Pons (tissue), 1 donor: ENCODE results near the gene XIRP2.

Source experiments
- DNase-seq: peaks from one replicate; pipeline ENCODE4 v3.0.0-alpha.2; 2016; ENCODE audit warnings: low spot score

The XIRP2 gene, protein sequence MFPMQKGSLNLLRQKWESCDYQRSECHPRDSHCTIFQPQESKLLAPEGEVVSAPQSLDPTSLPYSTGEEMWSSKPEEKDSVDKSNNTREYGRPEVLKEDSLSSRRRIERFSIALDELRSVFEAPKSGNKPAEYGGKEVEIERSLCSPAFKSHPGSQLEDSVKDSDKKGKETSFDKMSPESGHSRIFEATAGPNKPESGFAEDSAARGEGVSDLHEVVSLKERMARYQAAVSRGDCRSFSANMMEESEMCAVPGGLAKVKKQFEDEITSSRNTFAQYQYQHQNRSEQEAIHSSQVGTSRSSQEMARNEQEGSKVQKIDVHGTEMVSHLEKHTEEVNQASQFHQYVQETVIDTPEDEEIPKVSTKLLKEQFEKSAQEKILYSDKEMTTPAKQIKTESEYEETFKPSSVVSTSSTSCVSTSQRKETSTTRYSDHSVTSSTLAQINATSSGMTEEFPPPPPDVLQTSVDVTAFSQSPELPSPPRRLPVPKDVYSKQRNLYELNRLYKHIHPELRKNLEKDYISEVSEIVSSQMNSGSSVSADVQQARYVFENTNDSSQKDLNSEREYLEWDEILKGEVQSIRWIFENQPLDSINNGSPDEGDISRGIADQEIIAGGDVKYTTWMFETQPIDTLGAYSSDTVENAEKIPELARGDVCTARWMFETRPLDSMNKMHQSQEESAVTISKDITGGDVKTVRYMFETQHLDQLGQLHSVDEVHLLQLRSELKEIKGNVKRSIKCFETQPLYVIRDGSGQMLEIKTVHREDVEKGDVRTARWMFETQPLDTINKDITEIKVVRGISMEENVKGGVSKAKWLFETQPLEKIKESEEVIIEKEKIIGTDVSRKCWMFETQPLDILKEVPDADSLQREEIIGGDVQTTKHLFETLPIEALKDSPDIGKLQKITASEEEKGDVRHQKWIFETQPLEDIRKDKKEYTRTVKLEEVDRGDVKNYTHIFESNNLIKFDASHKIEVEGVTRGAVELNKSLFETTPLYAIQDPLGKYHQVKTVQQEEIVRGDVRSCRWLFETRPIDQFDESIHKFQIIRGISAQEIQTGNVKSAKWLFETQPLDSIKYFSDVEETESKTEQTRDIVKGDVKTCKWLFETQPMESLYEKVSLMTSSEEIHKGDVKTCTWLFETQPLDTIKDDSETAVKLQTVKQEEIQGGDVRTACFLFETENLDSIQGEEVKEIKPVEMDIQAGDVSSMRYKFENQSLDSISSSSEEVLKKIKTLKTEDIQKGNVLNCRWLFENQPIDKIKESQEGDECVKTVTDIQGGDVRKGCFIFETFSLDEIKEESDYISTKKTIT (N-terminal part only)

GRCh38 chr2:166888180-166888579 is at the start of gene XIRP2:
XIRP2 (plus strand) TSS chr2:166888480; CDS start chr2:166903483, 15,003 bp downstream.
- no peak for DNase-seq

GRCh38 chr2:166841152-166841551 is 47.1 kb upstream of the XIRP2 start:
- DNase-seq: no peak

DNA sequence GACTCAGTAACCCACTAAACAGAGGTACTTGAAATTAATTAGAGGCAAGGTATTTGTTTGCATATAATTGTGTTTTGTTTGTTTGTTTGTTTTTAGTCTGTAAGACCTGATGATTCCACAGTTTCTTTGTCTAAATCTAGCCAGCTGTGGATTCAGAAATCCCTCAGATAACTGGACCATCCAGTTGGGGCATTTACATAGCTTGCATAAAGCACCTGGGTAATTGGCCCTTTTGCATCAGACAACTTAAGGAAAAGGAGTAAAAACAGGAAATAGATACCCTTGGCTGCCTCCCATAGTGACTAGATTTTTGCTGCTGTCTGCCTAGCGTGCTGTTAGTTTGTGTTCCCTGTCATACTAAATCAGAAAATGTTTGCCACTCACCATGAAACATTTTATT is 46.6 kb upstream of the XIRP2 start:
- no peak for DNase-seq

DNA sequence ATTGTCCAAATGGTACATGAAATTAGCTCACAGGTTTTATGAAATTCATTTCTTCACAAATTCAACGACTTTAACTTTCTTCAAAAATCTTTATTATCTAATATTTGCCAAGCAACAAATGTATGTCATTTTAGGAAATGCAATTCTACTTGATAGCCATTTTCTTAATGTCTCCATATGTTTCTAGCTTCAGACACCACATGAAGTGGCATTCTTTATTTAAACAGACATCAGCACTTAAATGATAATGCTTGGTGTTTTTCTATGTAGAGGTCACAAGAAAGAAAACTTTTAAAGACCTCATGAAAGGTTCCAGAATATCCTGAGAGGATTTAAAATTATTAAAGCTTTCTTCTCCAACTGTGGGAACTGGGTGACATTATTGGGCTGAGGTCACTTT is 44.2 kb upstream of the XIRP2 start:
- no peak for DNase-seq

GRCh38 chr2:166862468-166863132 is 25.7 kb upstream of the XIRP2 start:
- DNase-seq: no peak

GRCh38 chr2:166867874-166868514 is 20.3 kb upstream of the XIRP2 start:
- no peak for DNase-seq

- no peak for DNase-seq
These were observed 17.9 kb upstream of the XIRP2 start for GRCh38 chr2:166870346-166870745.

GRCh38 chr2:166881177-166881576 is 7.1 kb upstream of the XIRP2 start:
- no peak for DNase-seq

DNA sequence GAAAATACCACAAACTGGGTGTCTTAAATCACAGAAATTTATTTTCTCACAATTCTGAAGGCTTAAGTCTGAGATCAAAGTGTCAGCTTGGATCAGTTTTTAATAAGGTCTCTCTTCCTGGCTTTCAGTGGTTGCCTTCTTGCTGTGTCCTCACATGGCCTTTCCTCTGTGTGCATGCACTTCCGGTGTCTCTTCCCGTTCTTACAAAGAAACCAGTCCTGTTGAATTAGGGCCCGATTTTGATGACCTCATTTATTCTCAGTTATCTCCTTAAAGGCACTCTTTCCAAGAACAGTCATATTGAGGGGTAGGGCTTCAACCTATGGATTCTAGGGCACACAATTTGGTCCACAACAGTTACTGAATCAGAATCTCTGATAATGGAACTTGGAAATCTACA is 5.4 kb upstream of the XIRP2 start:
- DNase-seq: no peak

- DNase-seq: no peak
These were observed 3.4 kb downstream of the XIRP2 start for GRCh38 chr2:166891727-166892126.

GRCh38 chr2:166892397-166892796 is 4.1 kb downstream of the XIRP2 start:
- DNase-seq: no peak

DNA sequence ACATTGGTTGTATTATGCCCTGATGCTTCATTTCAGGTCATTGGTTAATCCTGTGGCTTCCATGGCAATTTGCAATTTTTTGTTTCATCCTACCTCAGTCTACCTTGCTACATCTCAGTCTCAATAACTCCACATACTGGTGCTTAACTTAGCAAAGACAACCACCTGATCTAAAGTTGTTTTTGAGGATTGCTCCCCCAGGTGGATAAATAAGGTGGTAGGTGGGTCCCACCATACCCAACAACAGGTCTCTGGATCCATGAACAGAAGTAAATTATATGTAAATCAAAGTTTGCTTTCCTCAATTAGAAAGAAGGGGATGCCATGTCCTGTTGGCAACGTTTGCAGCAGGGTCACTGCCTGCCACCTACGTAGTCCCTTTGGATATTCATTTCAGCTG is 7.0 kb downstream of the XIRP2 start:
- DNase-seq: no peak

- DNase-seq: no peak
These were observed 9.4 kb downstream of the XIRP2 start for GRCh38 chr2:166897666-166898065.

DNA sequence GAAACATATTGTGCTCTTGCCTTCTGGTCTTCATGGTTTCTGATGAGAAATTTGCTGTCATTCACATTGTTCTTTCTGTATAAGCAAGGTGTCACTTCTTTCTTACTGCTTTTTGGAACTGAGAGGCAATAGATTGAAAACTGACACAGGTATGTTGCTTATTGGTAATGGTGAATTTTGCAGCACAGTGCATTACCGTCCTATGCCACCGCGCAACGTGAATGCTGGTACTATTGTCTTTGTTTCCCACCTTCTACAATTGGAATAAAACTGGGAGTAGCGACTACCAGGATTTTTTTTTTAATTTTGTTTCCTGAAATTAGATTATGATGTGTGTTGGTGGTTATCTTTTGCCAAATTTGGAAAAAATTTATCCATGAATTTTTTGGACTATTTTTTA is 11.4 kb downstream of the XIRP2 start:
- DNase-seq: no peak

- no peak for DNase-seq
These were observed 12.4 kb downstream of the XIRP2 start for GRCh38 chr2:166900700-166901099.

GRCh38 chr2:166901336-166901735 is 13.1 kb downstream of the XIRP2 start:
- no peak for DNase-seq

DNA sequence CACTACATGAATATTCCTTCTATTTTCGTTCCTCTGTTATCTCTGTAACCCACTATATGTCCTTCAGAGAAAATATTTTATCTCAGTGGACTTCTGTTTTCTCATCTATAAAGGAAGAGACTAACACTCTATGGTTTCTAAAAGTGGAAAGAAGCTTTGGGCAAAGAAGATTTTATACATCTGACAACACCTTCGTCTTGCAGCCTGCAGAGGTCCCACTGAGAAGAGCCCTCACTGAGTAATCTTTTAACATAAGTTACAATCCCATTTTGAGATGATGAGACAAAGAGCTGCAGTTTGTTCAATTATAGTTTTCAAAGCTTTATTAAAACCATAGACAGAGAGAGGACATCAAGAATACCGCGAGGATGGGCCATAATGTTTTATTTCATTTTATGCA is 28.7 kb downstream of the XIRP2 start:
- no peak for DNase-seq

- DNase-seq: peak; percentile 2
These were observed 29.1 kb downstream of the XIRP2 start for GRCh38 chr2:166917415-166917814.

GRCh38 chr2:166921261-166921896 is 33.1 kb downstream of the XIRP2 start:
- DNase-seq: no peak

GRCh38 chr2:166924967-166925366 is 36.7 kb downstream of the XIRP2 start:
- DNase-seq: no peak

DNA sequence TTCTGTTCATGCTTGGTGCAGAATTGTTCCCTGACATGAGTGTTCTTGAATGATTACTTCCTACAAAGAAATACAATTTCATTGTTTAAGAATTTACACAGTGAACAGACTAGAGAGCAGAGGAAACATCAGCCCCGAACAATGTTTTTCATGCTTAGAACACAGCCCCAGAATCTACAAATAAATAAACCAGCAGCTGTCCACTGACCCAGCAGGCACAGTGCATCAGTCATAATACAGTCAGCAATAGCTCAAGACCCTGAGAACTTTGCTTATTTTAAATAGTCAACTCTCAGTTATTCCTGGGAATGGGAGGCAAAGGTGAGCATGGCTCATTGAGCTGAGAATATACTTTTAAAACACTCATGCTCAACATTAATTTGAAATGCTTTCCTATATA is 38.4 kb downstream of the XIRP2 start:
- no peak for DNase-seq
